ENCODE data around the gene MAGEA10. TPM values are rescaled to one million over a fixed set of nuclear protein-coding genes. Genes with fewer than 3 reads are reported as not detected.
"Not testable (repeated sequence)": the region's sequence is repeated elsewhere in the genome, so short reads cannot be mapped to it uniquely, and the experiment has no call there.

Gene MAGEA10
- total RNA-seq, 1 experiment from 2014 or later = not detected

DNA sequence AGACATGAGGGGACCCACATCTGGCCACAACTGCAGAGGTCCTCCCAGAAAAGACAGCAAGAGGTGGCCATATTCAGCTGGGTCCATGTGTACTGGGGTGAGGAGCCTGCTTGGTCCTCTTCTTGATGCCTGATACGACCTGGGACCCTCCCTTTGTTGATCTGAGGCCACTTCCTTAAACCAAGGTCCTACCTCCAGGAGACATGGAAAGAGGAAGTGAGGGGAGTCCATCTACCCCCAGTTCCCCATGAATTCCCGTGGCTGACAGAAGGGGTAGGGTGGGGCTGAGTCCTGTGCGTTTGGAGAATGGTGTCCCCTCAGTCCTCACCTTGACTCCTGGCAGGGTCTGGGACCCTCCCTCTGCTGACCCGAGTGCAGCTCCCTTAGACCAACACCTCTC, 2.1 kb downstream of the MAGEA10 start:
- POLR2A ChIA-PET = no interaction called here
- Histone ChIP-seq H3K4me1 (no peaks in the 10 kb centered on the region), H3K9me3 (no peaks in the 10 kb centered on the region), H3K27me3 (replicated peaks; ENCODE audit: control insufficient read depth, insufficient read depth, low read length) (no peaks in the 10 kb centered on the region), H3K4me3 (ENCODE audit: low read depth, low read length) (no peak overlapping the region), H3K36me3 (ENCODE audit: control insufficient read depth, insufficient read depth, low read length) (no peaks in the 10 kb centered on the region)
- BruUV-seq (replicated peaks) = no TSS peak
- no peaks in the 10 kb centered on the region for H3K9me3 Mint-ChIP-seq (ENCODE audit: unreplicated experiment)
- H3K36me3 Mint-ChIP-seq (ENCODE audit: insufficient read depth, unreplicated experiment) = no peaks in the 10 kb centered on the region
- H3K27me3 Mint-ChIP-seq (ENCODE audit: insufficient read depth, unreplicated experiment) = no peaks in the 10 kb centered on the region
- no peak overlapping the region for H3K4me3 Mint-ChIP-seq (ENCODE audit: unreplicated experiment)
- CTCF ChIA-PET = no interaction called here
- no peak overlapping the region for H3K27ac Mint-ChIP-seq (ENCODE audit: unreplicated experiment)
- intact Hi-C loops (cut with micrococcal nuclease; ENCODE audit: unreplicated experiment) = no loop called here
- TF ChIP-seq, protein P1, sequence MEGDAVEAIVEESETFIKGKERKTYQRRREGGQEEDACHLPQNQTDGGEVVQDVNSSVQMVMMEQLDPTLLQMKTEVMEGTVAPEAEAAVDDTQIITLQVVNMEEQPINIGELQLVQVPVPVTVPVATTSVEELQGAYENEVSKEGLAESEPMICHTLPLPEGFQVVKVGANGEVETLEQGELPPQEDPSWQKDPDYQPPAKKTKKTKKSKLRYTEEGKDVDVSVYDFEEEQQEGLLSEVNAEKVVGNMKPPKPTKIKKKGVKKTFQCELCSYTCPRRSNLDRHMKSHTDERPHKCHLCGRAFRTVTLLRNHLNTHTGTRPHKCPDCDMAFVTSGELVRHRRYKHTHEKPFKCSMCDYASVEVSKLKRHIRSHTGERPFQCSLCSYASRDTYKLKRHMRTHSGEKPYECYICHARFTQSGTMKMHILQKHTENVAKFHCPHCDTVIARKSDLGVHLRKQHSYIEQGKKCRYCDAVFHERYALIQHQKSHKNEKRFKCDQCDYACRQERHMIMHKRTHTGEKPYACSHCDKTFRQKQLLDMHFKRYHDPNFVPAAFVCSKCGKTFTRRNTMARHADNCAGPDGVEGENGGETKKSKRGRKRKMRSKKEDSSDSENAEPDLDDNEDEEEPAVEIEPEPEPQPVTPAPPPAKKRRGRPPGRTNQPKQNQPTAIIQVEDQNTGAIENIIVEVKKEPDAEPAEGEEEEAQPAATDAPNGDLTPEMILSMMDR (IDR thresholded peaks at IDR 0.05; ENCODE audit: insufficient read depth in 1 of 2, low read depth in 1 of 2, low read length in 1 of 2, severe bottlenecking in 1 of 2, unreplicated experiment in 1 of 2) = no peak
- DNase-seq = no peak
- H3K4me1 Mint-ChIP-seq (ENCODE audit: low read depth, unreplicated experiment) = no peaks in the 10 kb centered on the region

DNA sequence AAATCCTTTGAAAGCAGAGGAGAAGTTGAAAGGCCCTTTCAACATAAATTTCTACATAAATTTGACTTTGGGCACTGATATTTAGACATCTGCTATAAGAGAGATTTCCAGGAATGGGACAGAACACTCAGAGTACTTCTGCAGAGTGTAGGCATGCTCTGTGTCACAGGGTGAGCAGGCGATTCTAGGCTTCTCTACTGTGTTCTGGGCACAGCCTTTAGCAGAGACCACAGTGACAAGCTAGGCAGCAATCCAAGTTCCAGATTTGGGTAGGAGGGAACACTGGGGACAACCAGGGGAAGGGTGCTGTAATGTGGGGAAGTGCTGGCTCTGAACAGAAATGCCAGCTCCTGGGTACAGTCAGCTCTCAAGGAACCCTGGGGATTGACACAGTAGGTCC, 6.9 kb downstream of the MAGEA10 start:
- CTCF ChIA-PET = no interaction called here
- intact Hi-C loops (cut with micrococcal nuclease; ENCODE audit: unreplicated experiment) = no loop called here
- POLR2A ChIA-PET = no interaction called here
- Histone ChIP-seq H3K36me3 (ENCODE audit: control insufficient read depth, insufficient read depth, low read length) (no peaks in the 10 kb centered on the region), H3K27me3 (replicated peaks; ENCODE audit: control insufficient read depth, insufficient read depth, low read length) (no peaks in the 10 kb centered on the region), H3K4me1 (0 out of 2 replicates have a peak, but pooled peaks cover 7% of the 10 kb centered on the region), H3K4me3 (ENCODE audit: low read depth, low read length) (no peak overlapping the region), H3K9me3 (no peaks in the 10 kb centered on the region)
- no peaks in the 10 kb centered on the region for H3K9me3 Mint-ChIP-seq (ENCODE audit: unreplicated experiment)
- no peaks in the 10 kb centered on the region for H3K4me1 Mint-ChIP-seq (ENCODE audit: low read depth, unreplicated experiment)
- BruUV-seq (replicated peaks) = no TSS peak
- no peak for DNase-seq
- TF ChIP-seq, protein P1 (IDR thresholded peaks at IDR 0.05; ENCODE audit: insufficient read depth in 1 of 2, low read depth in 1 of 2, low read length in 1 of 2, severe bottlenecking in 1 of 2, unreplicated experiment in 1 of 2) = no peak
- H3K27ac Mint-ChIP-seq (ENCODE audit: unreplicated experiment) = no peak overlapping the region
- no peak overlapping the region for H3K4me3 Mint-ChIP-seq (ENCODE audit: unreplicated experiment)
- no peaks in the 10 kb centered on the region for H3K27me3 Mint-ChIP-seq (ENCODE audit: insufficient read depth, unreplicated experiment)
- H3K36me3 Mint-ChIP-seq (ENCODE audit: insufficient read depth, unreplicated experiment) = no peaks in the 10 kb centered on the region

- H3K4me3 ChIP-seq (ENCODE audit: low read depth, low read length); H3K27me3 Mint-ChIP-seq (ENCODE audit: insufficient read depth, unreplicated experiment); H3K27me3 ChIP-seq (replicated peaks; ENCODE audit: control insufficient read depth, insufficient read depth, low read length); intact Hi-C loops (cut with micrococcal nuclease; ENCODE audit: unreplicated experiment); DNase-seq; H3K36me3 ChIP-seq (ENCODE audit: control insufficient read depth, insufficient read depth, low read length); H3K27ac Mint-ChIP-seq (ENCODE audit: unreplicated experiment); BruUV-seq (replicated peaks); CTCF ChIA-PET; H3K4me3 Mint-ChIP-seq (ENCODE audit: unreplicated experiment); H3K4me1 ChIP-seq; POLR2A ChIA-PET; H3K36me3 Mint-ChIP-seq (ENCODE audit: insufficient read depth, unreplicated experiment); H3K9me3 ChIP-seq; H3K9me3 Mint-ChIP-seq (ENCODE audit: unreplicated experiment); H3K4me1 Mint-ChIP-seq (ENCODE audit: low read depth, unreplicated experiment): not testable (repeated sequence)
Measured at GRCh38 chrX:152129069-152129844, 9.1 kb downstream of the MAGEA10 start.
